Measurements from ENCODE around the gene MPP3. TPM values are rescaled to one million over a fixed set of nuclear protein-coding genes. Genes with fewer than 3 reads are reported as not detected.

Gene MPP3
- total and polyA plus RNA-seq, 10 of the 15 experiments (the other 5 are each of a cell fraction or from before 2014, with no cell fraction given), result not detected

DNA sequence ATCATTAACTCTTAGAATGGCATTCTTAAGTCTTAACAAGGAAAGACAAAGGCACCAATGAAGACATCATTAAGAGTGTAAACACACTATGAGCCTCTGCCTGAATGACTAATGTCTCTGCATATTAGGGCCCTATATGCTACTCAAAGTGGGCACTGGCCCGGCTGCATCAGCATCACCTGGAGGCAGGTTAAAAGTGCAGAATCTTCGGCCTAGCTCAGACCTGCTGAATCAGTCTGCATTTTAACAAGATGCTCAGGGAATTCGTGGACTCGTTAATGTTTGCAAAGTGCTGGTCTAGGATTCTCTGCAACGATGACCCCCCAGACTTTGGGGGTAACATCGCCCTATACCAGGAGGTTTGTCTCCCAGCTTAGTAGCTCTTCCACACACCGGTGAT is 6.7 kb downstream of the MPP3 start:
- H3K27ac ChIP-seq (ENCODE audit: control insufficient read depth, insufficient read depth), result no peak overlapping the region
- ATAC-seq, result no peak
- H3K36me3 ChIP-seq (ENCODE audit: control insufficient read depth in 2 of 2, insufficient read depth in 2 of 2, low read length in 1 of 2), result no peaks in the 10 kb centered on the region
- RAD21 ChIA-PET (ENCODE audit: unreplicated experiment), result no interaction called here
- H3K4me1 ChIP-seq (ENCODE audit: control insufficient read depth, insufficient read depth, low read length), result no peaks in the 10 kb centered on the region
- WGBS (ENCODE audit: insufficient coverage, insufficient replicate concordance, low lambda C conversion rate, missing lambda C conversion rate), result 30% methylated on average over 7 of the region's 7 CpGs
- in situ Hi-C loops (cut with MboI) (no loop called here), intact Hi-C loops (cut with micrococcal nuclease; ENCODE audit: unreplicated experiment) (no loop called here)
- H3K79me2 ChIP-seq (ENCODE audit: control insufficient read depth, insufficient read depth, low read length), result no peaks in the 10 kb centered on the region
- H3K27me3 ChIP-seq (replicated peaks in 1 of 2; ENCODE audit: control insufficient read depth in 2 of 2, insufficient read depth in 2 of 2, low read length in 1 of 2), result peaks cover 0 to 2% of the 10 kb centered on the region in 2 experiments; a peak in 2 of 4 replicates
- no peak overlapping the region for H3K9ac ChIP-seq (ENCODE audit: control insufficient read depth, insufficient read depth, low read length)
- H4K20me1 ChIP-seq (ENCODE audit: control insufficient read depth, insufficient read depth), result no peaks in the 10 kb centered on the region
- SMC1A ChIA-PET (ENCODE audit: uncharacterized antibody, unreplicated experiment), result interaction anchor here (0.7 kb wide), 1 partner anchor 14 kb away, joined by 3 read pairs; no protein-coding TSS in a partner anchor
- POLR2A ChIA-PET, result no interaction called here
- H3K4me2 ChIP-seq (ENCODE audit: control insufficient read depth, insufficient read depth), result no peak overlapping the region
- no peak overlapping the region for H2AFZ ChIP-seq (ENCODE audit: control insufficient read depth, low read depth, low read length)
- no TSS peak for BruUV-seq (replicated peaks)
- TF ChIP-seq ZNF622 (IDR thresholded peaks at IDR 0.05) (no peak), HDGF (IDR thresholded peaks at IDR 0.05) (no peak), PML (IDR thresholded peaks at IDR 0.05; ENCODE audit: low read length) (no peak), RFX5 (IDR thresholded peaks at IDR 0.05; ENCODE audit: low read depth, low read length) (no peak), SMAD5 (IDR thresholded peaks at IDR 0.05; ENCODE audit: low read depth) (no peak), CHD4 (IDR thresholded peaks at IDR 0.05) (no peak), RAD51 (IDR thresholded peaks at IDR 0.05) (no peak), ZNF384 (IDR thresholded peaks at IDR 0.05; ENCODE audit: borderline replicate concordance, low read depth, low read length) (no peak), SP1 (IDR thresholded peaks at IDR 0.05; ENCODE audit: low read depth, low read length) (no peak), TCF7 (IDR thresholded peaks at IDR 0.05; ENCODE audit: borderline replicate concordance) (no peak), BACH1 (IDR thresholded peaks at IDR 0.05; ENCODE audit: borderline replicate concordance) (no peak), TARDBP (IDR thresholded peaks at IDR 0.05; ENCODE audit: borderline replicate concordance) (no peak), LARP7 (IDR thresholded peaks at IDR 0.05) (no peak), SMC3 (IDR thresholded peaks at IDR 0.05; ENCODE audit: borderline replicate concordance, low read length) (no peak), ZSCAN29 (IDR thresholded peaks at IDR 0.05) (no peak), EP300 (IDR thresholded peaks at IDR 0.05; ENCODE audit: borderline replicate concordance in 1 of 2, control insufficient read depth in 1 of 2, low read depth in 2 of 2, low read length in 2 of 2) (no peak), ZZZ3 (IDR thresholded peaks at IDR 0.05; ENCODE audit: control insufficient read depth, insufficient read length, low read depth) (no peak)
- TF ChIP-seq, protein P1, sequence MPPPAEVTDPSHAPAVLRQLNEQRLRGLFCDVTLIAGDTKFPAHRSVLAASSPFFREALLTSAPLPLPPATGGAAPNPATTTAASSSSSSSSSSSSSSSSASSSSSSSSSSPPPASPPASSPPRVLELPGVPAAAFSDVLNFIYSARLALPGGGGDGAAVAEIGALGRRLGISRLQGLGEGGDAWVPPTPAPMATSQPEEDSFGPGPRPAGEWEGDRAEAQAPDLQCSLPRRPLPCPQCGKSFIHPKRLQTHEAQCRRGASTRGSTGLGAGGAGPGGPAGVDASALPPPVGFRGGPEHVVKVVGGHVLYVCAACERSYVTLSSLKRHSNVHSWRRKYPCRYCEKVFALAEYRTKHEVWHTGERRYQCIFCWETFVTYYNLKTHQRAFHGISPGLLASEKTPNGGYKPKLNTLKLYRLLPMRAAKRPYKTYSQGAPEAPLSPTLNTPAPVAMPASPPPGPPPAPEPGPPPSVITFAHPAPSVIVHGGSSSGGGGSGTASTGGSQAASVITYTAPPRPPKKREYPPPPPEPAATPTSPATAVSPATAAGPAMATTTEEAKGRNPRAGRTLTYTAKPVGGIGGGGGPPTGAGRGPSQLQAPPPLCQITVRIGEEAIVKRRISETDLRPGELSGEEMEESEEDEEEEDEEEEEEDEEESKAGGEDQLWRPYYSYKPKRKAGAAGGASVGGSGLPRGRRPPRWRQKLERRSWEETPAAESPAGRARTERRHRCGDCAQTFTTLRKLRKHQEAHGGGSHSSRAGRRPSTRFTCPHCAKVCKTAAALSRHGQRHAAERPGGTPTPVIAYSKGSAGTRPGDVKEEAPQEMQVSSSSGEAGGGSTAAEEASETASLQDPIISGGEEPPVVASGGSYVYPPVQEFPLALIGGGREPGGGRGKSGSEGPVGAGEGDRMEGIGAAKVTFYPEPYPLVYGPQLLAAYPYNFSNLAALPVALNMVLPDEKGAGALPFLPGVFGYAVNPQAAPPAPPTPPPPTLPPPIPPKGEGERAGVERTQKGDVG (CRISPR knock-in tag; IDR thresholded peaks at IDR 0.05), result no peak
- TF ChIP-seq, protein P2, sequence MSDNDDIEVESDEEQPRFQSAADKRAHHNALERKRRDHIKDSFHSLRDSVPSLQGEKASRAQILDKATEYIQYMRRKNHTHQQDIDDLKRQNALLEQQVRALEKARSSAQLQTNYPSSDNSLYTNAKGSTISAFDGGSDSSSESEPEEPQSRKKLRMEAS (IDR thresholded peaks at IDR 0.05; ENCODE audit: low read depth, low read length), result no peak
- DNase-seq (ENCODE audit: low read depth, low spot score), result no peak
- no peak for FAIRE-seq
- H3K9me3 ChIP-seq (replicated peaks; ENCODE audit: control insufficient read depth, insufficient read depth, low read length), result no peaks in the 10 kb centered on the region
- CTCF ChIA-PET, result interaction anchor here (1.9 kb wide), 1 partner anchor 20 kb away, joined by 4 read pairs; no protein-coding TSS in a partner anchor
- no peak overlapping the region for H3K4me3 ChIP-seq

Data from GM12878 (cell line).